Thyroid gland (tissue), 4 donors: ENCODE results near the gene SPATC1L.

Experiments
- POLR2A ChIP-seq, 2 donors: fragments of 450-650 bp; IDR thresholded peaks; one replicate each; pipeline ENCODE4 v1.6.1; 2017; ENCODE audit warnings: antibody characterized with exemption in 2 of 2, mild to moderate bottlenecking in 2 of 2, moderate library complexity in 1 of 2
- TF ChIP-seq, protein P1 (sequence below), 6 experiments: fragments of 200-600 bp in 3 of 6; fragments of 450-650 bp in 3 of 6; sonication (generic) in 3 of 6; IDR thresholded peaks; one replicate each; pipeline ENCODE4 v1.5.1; 2016 to 2019; ENCODE audit warnings: antibody characterized with exemption in 6 of 6, mild to moderate bottlenecking in 2 of 6, inconsistent platforms in 1 of 6, moderate library complexity in 1 of 6

DNA sequence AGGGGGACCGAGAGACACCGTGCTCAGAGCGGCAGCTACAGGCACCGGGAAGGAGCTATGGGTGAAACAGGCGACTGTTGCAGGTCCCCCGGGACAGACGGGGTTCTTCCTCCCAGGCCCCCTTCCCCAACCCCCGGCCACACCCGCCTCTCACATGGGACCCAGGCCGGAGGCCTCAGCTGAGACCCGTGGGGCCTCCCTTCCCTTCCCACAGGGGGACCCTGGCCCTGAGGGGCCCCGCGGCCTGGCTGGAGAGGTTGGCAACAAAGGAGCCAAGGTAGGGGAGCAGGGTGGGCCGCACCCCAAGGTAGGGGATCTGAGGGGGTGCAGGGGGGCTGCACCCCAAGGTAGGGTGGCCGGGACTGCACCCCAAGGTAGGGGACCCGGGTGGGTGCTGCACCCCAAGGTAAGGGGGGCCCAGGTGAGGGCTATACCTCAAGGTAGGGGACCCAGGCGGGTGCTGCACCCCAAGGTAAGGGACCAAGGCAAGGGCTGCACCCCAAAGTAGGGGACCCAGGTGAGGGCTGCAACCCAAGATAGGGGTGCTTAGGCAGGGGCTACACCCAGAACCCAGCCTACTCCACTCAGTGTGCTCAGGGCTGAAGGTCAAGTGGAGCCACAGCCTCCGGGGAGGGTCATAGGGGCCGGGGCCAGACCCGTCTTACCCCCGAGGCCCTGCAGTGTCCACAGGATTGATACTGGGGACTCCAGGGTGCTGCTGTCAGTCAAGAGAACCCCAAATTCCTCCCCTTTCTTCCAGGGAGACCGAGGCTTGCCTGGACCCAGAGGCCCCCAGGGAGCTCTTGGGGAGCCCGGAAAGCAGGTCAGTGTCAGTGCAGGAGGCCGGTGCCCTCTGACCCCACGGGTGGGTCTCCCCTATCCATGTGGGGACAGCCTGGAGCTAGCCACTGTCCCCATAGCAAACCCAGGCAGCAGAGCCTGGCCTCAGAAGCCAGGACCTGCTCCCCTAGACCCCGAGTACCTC is 63.7 kb downstream of the SPATC1L start:
- TF ChIP-seq, protein P1, sequence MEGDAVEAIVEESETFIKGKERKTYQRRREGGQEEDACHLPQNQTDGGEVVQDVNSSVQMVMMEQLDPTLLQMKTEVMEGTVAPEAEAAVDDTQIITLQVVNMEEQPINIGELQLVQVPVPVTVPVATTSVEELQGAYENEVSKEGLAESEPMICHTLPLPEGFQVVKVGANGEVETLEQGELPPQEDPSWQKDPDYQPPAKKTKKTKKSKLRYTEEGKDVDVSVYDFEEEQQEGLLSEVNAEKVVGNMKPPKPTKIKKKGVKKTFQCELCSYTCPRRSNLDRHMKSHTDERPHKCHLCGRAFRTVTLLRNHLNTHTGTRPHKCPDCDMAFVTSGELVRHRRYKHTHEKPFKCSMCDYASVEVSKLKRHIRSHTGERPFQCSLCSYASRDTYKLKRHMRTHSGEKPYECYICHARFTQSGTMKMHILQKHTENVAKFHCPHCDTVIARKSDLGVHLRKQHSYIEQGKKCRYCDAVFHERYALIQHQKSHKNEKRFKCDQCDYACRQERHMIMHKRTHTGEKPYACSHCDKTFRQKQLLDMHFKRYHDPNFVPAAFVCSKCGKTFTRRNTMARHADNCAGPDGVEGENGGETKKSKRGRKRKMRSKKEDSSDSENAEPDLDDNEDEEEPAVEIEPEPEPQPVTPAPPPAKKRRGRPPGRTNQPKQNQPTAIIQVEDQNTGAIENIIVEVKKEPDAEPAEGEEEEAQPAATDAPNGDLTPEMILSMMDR (IDR thresholded peaks at IDR 0.05) = no peak
- TF ChIP-seq POLR2A (IDR thresholded peaks at IDR 0.05) = no peak
